K562 (cell line): ENCODE data around the gene ZSWIM1. TPM values are rescaled to one million over a fixed set of nuclear protein-coding genes. Genes with fewer than 3 reads are reported as not detected.

ENCODE experiments used
- ATAC-seq: fragments of 200-7000 bp; cut with Tn5 transposase; 3 replicates; pipeline ENCODE4 v1.9.1; 2020; ENCODE audit warnings: moderate library complexity
- BruUV-seq: library from RNA; stranded (reverse); fragments of 400-500 nt; replicated peaks from 2 replicates; lab custom pipeline; 2021; lab: Mats Ljungman, UMichigan
- CTCF ChIA-PET: fragments of 300-600 bp; formaldehyde crosslinking; extraction: SDS; loops from one replicate; lab custom pipeline; 2021; ENCODE audit warnings: low intra/inter-chr PET ratio; lab: Yijun Ruan, JAX
- POLR2A ChIA-PET: fragments of 300-600, 350-650 bp; sonication (Branson Sonifier 250); formaldehyde crosslinking; extraction: SDS; loops from one replicate; lab custom pipeline; 2021; ENCODE audit warnings: antibody characterized with exemption, inconsistent platforms; lab: Yijun Ruan, JAX
- DNase-seq, 4 experiments: peaks; one replicate each; pipeline versions ENCODE4 v3.0.0 to v3.0.0-alpha.2; 2011 to 2018; ENCODE audit warnings: low spot score in 3 of 4, mixed read lengths in 3 of 4; ENCODE audit errors: extremely low read depth in 1 of 4
- FAIRE-seq: peaks from 2 replicates; lab custom pipeline; 2011; peaks lifted over from hg19 to GRCh38; lab: Jason Lieb, UNC
- H2AFZ ChIP-seq: 2 replicates; pipeline ENCODE4 v1.6.0; 2011; ENCODE audit warnings: low read depth, low read length, control low read depth, inconsistent platforms
- H3K27ac ChIP-seq: fragments of 200-600 bp; 3 replicates; pipeline ENCODE4 v1.8.0; 2011; ENCODE audit warnings: low read depth, mild to moderate bottlenecking, control low read depth, inconsistent platforms, low read length, moderate library complexity, mixed read lengths; ENCODE audit errors: extremely low read depth
- H3K27me3 ChIP-seq, 2 experiments: fragments of 300-600 bp in 1 of 2; 2 replicates in 1 of 2; 3 replicates in 1 of 2; pipeline versions ENCODE4 v1.6.0 to v1.8.0; 2011; ENCODE audit warnings: inconsistent platforms in 2 of 2, low read length in 2 of 2, mild to moderate bottlenecking in 1 of 2, mixed read lengths in 1 of 2, moderate library complexity in 1 of 2; ENCODE audit not compliant: control insufficient read depth in 2 of 2, insufficient read depth in 2 of 2
- H3K36me3 ChIP-seq: fragments of 300-600 bp; 3 replicates; pipeline ENCODE4 v1.8.0; 2011; ENCODE audit warnings: mild to moderate bottlenecking, low read length, inconsistent platforms; ENCODE audit not compliant: control insufficient read depth, insufficient read depth
- H3K4me1 ChIP-seq, 2 experiments: fragments of 200-600 bp in 1 of 2; replicated peaks in 1 of 2; 2 replicates in 1 of 2; 3 replicates in 1 of 2; pipeline versions ENCODE4 v1.5.1 to v1.8.0; 2011; ENCODE audit warnings: inconsistent platforms in 2 of 2, low read length in 2 of 2, mild to moderate bottlenecking in 1 of 2, mixed read lengths in 1 of 2, moderate library complexity in 1 of 2; ENCODE audit not compliant: control insufficient read depth in 2 of 2, insufficient read depth in 2 of 2
- H3K4me2 ChIP-seq: 2 replicates; pipeline ENCODE4 v1.6.1; 2011; ENCODE audit warnings: low read length, control low read depth, inconsistent platforms, mixed read lengths; ENCODE audit not compliant: insufficient read depth
- H3K4me3 ChIP-seq: fragments of 200-600 bp; sonication (generic), shearing (Covaris generic); 2 replicates; pipeline ENCODE4 v1.5.1; 2016; ENCODE audit warnings: control low read depth, inconsistent platforms
- H3K79me2 ChIP-seq: fragments of 200-600 bp; 3 replicates; pipeline ENCODE4 v1.8.0; 2011; ENCODE audit warnings: low read length, inconsistent platforms; ENCODE audit not compliant: control insufficient read depth, insufficient read depth
- H3K9ac ChIP-seq, 2 experiments: 2 replicates each; pipeline versions ENCODE4 v1.6.0 to v1.6.1; 2011; ENCODE audit warnings: low read depth in 2 of 2, low read length in 2 of 2, control low read depth in 1 of 2, inconsistent platforms in 1 of 2, mild to moderate bottlenecking in 1 of 2, mixed read lengths in 1 of 2; ENCODE audit not compliant: insufficient read depth in 1 of 2
- H3K9me1 ChIP-seq: one replicate; pipeline ENCODE4 v1.6.0; 2011; ENCODE audit warnings: inconsistent platforms, mild to moderate bottlenecking, low read length, moderate library complexity; ENCODE audit not compliant: control insufficient read depth, insufficient read depth
- H3K9me3 ChIP-seq: replicated peaks from 2 replicates; pipeline ENCODE4 v1.5.1; 2011; ENCODE audit warnings: low read depth, low read length, inconsistent platforms; ENCODE audit not compliant: control insufficient read depth, insufficient read depth
- H4K20me1 ChIP-seq: replicated peaks from 2 replicates; pipeline ENCODE4 v1.6.1; 2011; ENCODE audit warnings: low read length, inconsistent platforms, mixed read lengths; ENCODE audit not compliant: control insufficient read depth, insufficient read depth
- ARID1B ChIP-seq: fragments of 450-650 bp; IDR thresholded peaks from 2 replicates; pipeline ENCODE4 v1.6.1; 2016; ENCODE audit warnings: antibody characterized with exemption, mild to moderate bottlenecking, inconsistent platforms
- C11orf30 ChIP-seq: fragments of 450-650 bp; IDR thresholded peaks from 2 replicates; pipeline ENCODE4 v1.6.1; 2016; ENCODE audit warnings: low read depth, mild to moderate bottlenecking
- CBFA2T2 ChIP-seq: fragments of 450-650 bp; conservative IDR thresholded peaks from 2 replicates; pipeline ENCODE4 v1.6.1; 2017; ENCODE audit warnings: mild to moderate bottlenecking
- CBFA2T3 ChIP-seq: fragments of 450-650 bp; IDR thresholded peaks from 2 replicates; pipeline ENCODE4 v1.6.1; 2017
- ELK1 ChIP-seq: sonication (generic); formaldehyde crosslinking; IDR thresholded peaks from 2 replicates; pipeline ENCODE4 v1.8.1; 2022; ENCODE audit warnings: missing genetic modification reagents
- EP300 ChIP-seq: IDR thresholded peaks from 2 replicates; pipeline ENCODE4 v1.6.1; 2012; ENCODE audit warnings: low read length, improper control_type of control experiment
- HES1 ChIP-seq: fragments of 450-650 bp; IDR thresholded peaks from 2 replicates; pipeline ENCODE4 v1.6.1; 2016; ENCODE audit warnings: low read depth, mild to moderate bottlenecking, moderate library complexity
- IRF1 ChIP-seq: sonication (generic); formaldehyde crosslinking; IDR thresholded peaks from 2 replicates; pipeline ENCODE4 v1.8.0; 2022; ENCODE audit warnings: missing genetic modification reagents, mild to moderate bottlenecking, borderline replicate concordance
- MYBL2 ChIP-seq, 2 experiments: fragments of 450-650 bp in 1 of 2; sonication (generic) in 1 of 2; formaldehyde crosslinking in 1 of 2; IDR thresholded peaks; 2 replicates each; pipeline versions ENCODE4 v1.6.1 to v1.8.1; 2017 to 2022; ENCODE audit warnings: borderline replicate concordance in 1 of 2, inconsistent platforms in 1 of 2, low read depth in 1 of 2, mild to moderate bottlenecking in 1 of 2, missing genetic modification reagents in 1 of 2, moderate library complexity in 1 of 2
- NCOR1 ChIP-seq: fragments of 450-650 bp; IDR thresholded peaks from 2 replicates; pipeline ENCODE4 v1.6.1; 2016; ENCODE audit warnings: mild to moderate bottlenecking, moderate library complexity
- NFIC ChIP-seq: fragments of 450-650 bp; IDR thresholded peaks from 2 replicates; pipeline ENCODE4 v1.6.1; 2017; ENCODE audit warnings: mild to moderate bottlenecking, inconsistent platforms
- SMC3 ChIP-seq: conservative IDR thresholded peaks from 2 replicates; pipeline ENCODE4 v1.6.1; 2011; ENCODE audit warnings: low read depth, low read length, improper control_type of control experiment; ENCODE audit not compliant: insufficient read depth
- STAT5B ChIP-seq: fragments of 250-450 bp; sonication (Bioruptor Pico); IDR thresholded peaks from 2 replicates; pipeline ENCODE4 v1.8.0; 2021; ENCODE audit warnings: mild to moderate bottlenecking, inconsistent platforms
- TAL1 ChIP-seq: fragments of 450-650 bp; IDR thresholded peaks from 2 replicates; pipeline ENCODE4 v1.6.1; 2016; ENCODE audit warnings: mild to moderate bottlenecking
- TCF3 ChIP-seq: sonication (generic); formaldehyde crosslinking; IDR thresholded peaks from 2 replicates; pipeline ENCODE4 v1.4.0; 2020; ENCODE audit warnings: mild to moderate bottlenecking, missing genetic modification reagents
- TEAD4 ChIP-seq, 2 experiments: sonication (generic) in 1 of 2; formaldehyde crosslinking in 1 of 2; IDR thresholded peaks; 2 replicates each; pipeline versions ENCODE4 v1.6.1 to v1.8.0; 2012 to 2022; ENCODE audit warnings: borderline replicate concordance in 1 of 2, inconsistent platforms in 1 of 2, low read length in 1 of 2, mild to moderate bottlenecking in 1 of 2, missing genetic modification reagents in 1 of 2
- ZNF316 ChIP-seq: fragments of 450-650 bp; IDR thresholded peaks from 2 replicates; pipeline ENCODE4 v1.6.1; 2016
- ZNF436 ChIP-seq: fragments of 250-450, 450-650 bp; sonication (Bioruptor Pico); formaldehyde crosslinking; IDR thresholded peaks from 2 replicates; pipeline ENCODE4 v1.7.0; 2020; ENCODE audit warnings: mild to moderate bottlenecking
- ZNF449 ChIP-seq: fragments of 250-450 bp; sonication (Bioruptor Pico); IDR thresholded peaks from 2 replicates; pipeline ENCODE4 v1.8.0; 2022; ENCODE audit warnings: moderate library complexity, mild to moderate bottlenecking, inconsistent platforms
- WGBS: fragments of 100-300 bp; shearing (Covaris generic); methylation state at CpG from one replicate; pipeline ENCODE4 v1.1.6; 2016; ENCODE audit warnings: low coverage, mixed read lengths; ENCODE audit not compliant: insufficient coverage; ENCODE audit errors: missing lambda C conversion rate; 5-methylcytosine and 5-hydroxymethylcytosine counted together
- in situ Hi-C: fragments of 300-500 bp; cut with MboI; formaldehyde crosslinking; loops from 4 replicates; pipeline ENCODE4 v1.15.0; 2018; ENCODE audit warnings: inconsistent platforms, mixed read lengths
- intact Hi-C: fragments of 100-400 bp; cut with micrococcal nuclease; formaldehyde crosslinking; loops from 2 replicates; pipeline ENCODE4 v1.14.2; 2022
- polyA plus RNA-seq, 8 experiments: library from polyadenylated mRNA; depleted of rRNA in 4 of 8; stranded (reverse) in 5 of 8; unstranded in 3 of 8; fragments of >200 nt; fragmentation: Nextera tagmentation in 2 of 8; fragmentation: Illumina TruSeq in 1 of 8; extraction: Ambion mirVana in 2 of 8; extraction: Trizol in 1 of 8; gene quantifications; 2 replicates each; pipeline versions ENCODE4 v1.2.1 to v1.2.3, GENCODE V29; 2011 to 2014; ENCODE audit warnings: inconsistent platforms in 1 of 8, missing spikeins in 1 of 8
- total RNA-seq, 7 experiments: library from RNA; depleted of rRNA in 6 of 7; stranded (reverse); fragments of >200 nt in 6 of 7; fragmentation: Illumina TruSeq in 2 of 7; extraction: Trizol in 2 of 7; gene quantifications; 2 replicates each; pipeline versions ENCODE4 v1.2.1 to v1.2.3, GENCODE V29; 2011 to 2021; ENCODE audit warnings: low replicate concordance in 1 of 7

Gene ZSWIM1
- total and polyA plus RNA-seq, 9 of the 15 experiments (the other 6 are each of a cell fraction or from before 2014, with no cell fraction given) = 2.5 to 15.6 (median 9.5) TPM

DNA sequence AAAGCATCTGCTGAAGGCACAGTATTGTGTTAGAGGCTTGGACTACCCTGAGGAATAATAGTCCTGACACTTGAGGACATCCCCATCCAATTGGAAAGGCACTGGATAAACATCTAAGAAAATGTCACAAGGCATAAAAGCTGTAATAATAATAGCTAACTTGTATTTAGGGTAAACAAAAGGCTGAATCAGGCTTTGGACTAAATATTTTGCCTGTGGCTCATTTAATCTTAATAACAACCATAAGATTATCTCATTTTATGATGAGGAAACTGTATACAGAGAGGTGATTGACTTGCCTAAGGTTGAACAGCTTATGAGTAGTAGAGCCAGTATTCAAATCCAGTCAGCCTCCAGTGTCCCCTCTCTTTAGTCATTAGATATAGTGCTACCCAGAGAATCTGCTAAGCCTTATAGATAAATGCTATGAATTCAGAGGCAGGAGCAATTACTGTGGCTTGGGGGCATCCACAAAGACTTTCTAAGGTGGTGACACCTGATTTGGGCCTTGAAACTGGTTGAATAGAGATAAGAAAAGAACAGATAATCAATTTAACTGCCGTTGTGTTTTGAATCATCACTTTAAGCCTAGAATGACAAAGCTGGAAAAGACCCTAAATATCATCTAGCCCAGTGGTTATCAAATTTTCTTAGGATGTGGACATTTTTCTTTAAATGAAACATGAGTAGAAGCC is 7.5 kb upstream of the ZSWIM1 start:
- Histone ChIP-seq H2AFZ (no peak overlapping the region), H3K79me2 (no peaks in the 10 kb centered on the region), H3K9me1 (no peaks in the 10 kb centered on the region), H4K20me1 (no peaks in the 10 kb centered on the region), H3K4me3 (no peak overlapping the region), H3K4me1 (peaks cover 18 to 19% of the 10 kb centered on the region in 2 experiments), H3K9me3 (no peaks in the 10 kb centered on the region), H3K4me2 (no peak overlapping the region), H3K27me3 (no peaks in the 10 kb centered on the region), H3K36me3 (no peaks in the 10 kb centered on the region; the same call in 1 of the 3 replicates), H3K9ac (no peak overlapping the region), H3K27ac (no peak overlapping the region)
- in situ Hi-C loops = no loop called here
- FAIRE-seq (peak; percentile 6), DNase-seq (no peak), ATAC-seq (no peak)
- WGBS = 0% methylated on average over 1 of the region's 1 CpG
- CTCF ChIA-PET = no interaction called here
- BruUV-seq = no TSS peak
- intact Hi-C loops = no loop called here
- POLR2A ChIA-PET = interaction anchor here (0.7 to 1.4 kb wide), 3 partner anchors 11 to 61 kb away, joined by 3 to 7 read pairs (median 3); partner anchors contain the start of gene PCIF1
- no peak for TF ChIP-seq IRF1 (CRISPR knock-in tag)
- TF ChIP-seq NFIC = 0 out of 2 replicates have a peak, but pooled peaks have one; percentile 6
- TF ChIP-seq C11orf30 = 0 out of 2 replicates have a peak, but pooled peaks have one; percentile 13
- TF ChIP-seq ZNF316 = 0 out of 2 replicates have a peak, but pooled peaks have one; percentile 6
- peak; percentile 53 for TF ChIP-seq ARID1B
- 0 out of 2 replicates have a peak, but pooled peaks have one; percentile 25 for TF ChIP-seq MYBL2 (IDR thresholded peaks at IDR 0.05; ENCODE audit: low read depth)
- no peak for TF ChIP-seq MYBL2 (CRISPR knock-in tag; IDR thresholded peaks at IDR 0.05; ENCODE audit: borderline replicate concordance)
- peak; percentile 73 for TF ChIP-seq CBFA2T3
- peak; percentile 36; the same call in 1 of the 2 replicates for TF ChIP-seq TAL1
- TF ChIP-seq TEAD4 (IDR thresholded peaks at IDR 0.05; ENCODE audit: low read length) = 0 out of 2 replicates have a peak, but pooled peaks have one; percentile 13
- no peak for TF ChIP-seq TEAD4 (CRISPR knock-in tag; IDR thresholded peaks at IDR 0.05; ENCODE audit: borderline replicate concordance)
- 0 out of 2 replicates have a peak, but pooled peaks have one; percentile 12 for TF ChIP-seq NCOR1
- peak; percentile 40; the same call in 1 of the 2 replicates for TF ChIP-seq EP300
- no peak for TF ChIP-seq SMC3
- no peak for TF ChIP-seq ZNF449 (CRISPR knock-in tag)
- no peak for TF ChIP-seq ZNF436 (CRISPR knock-in tag)
- no peak for TF ChIP-seq ELK1 (CRISPR knock-in tag)
- TF ChIP-seq TCF3 (CRISPR knock-in tag) = peak; percentile 48
- TF ChIP-seq STAT5B (CRISPR knock-in tag) = no peak
- peak; percentile 44 for TF ChIP-seq CBFA2T2
- no peak for TF ChIP-seq HES1
